H1 (cell line): ENCODE data around the gene LONRF2. TPM values are rescaled to one million over a fixed set of nuclear protein-coding genes. Genes with fewer than 3 reads are reported as not detected.

Experiments used
- CTCF ChIA-PET: fragments of 300-600 bp; sonication (Branson Sonifier 250); formaldehyde crosslinking; loops from one replicate; lab custom pipeline; 2021; ENCODE audit not compliant: partially characterized antibody; lab: Charles Lee
- POLR2A ChIA-PET: fragments of 300-600 bp; sonication (Branson Sonifier 250); formaldehyde crosslinking; loops from one replicate; lab custom pipeline; 2021; ENCODE audit warnings: inconsistent platforms; ENCODE audit not compliant: partially characterized antibody; lab: Charles Lee
- DNase-seq, 2 experiments: peaks; one replicate each; pipeline versions ENCODE4 v3.0.0 to v3.0.0-alpha.2; 2010 to 2022; ENCODE audit warnings: low spot score in 2 of 2, low read depth in 1 of 2, mixed read lengths in 1 of 2
- FAIRE-seq: peaks from 2 replicates; lab custom pipeline; 2011; peaks lifted over from hg19 to GRCh38; lab: Jason Lieb, UNC
- H2AFZ ChIP-seq: 2 replicates; pipeline ENCODE4 v1.8.1; 2012; ENCODE audit warnings: low read length, inconsistent platforms
- H2AK5ac ChIP-seq: 2 replicates; pipeline ENCODE4 v1.6.1; 2013; ENCODE audit warnings: low read depth, low read length
- H2BK120ac ChIP-seq: replicated peaks from 2 replicates; pipeline ENCODE3; 2013; ENCODE audit warnings: low read depth, low read length, inconsistent platforms
- H2BK12ac ChIP-seq: 2 replicates; pipeline ENCODE4 v1.6.1; 2013; ENCODE audit warnings: low read depth, low read length
- H2BK15ac ChIP-seq: 2 replicates; pipeline ENCODE4 v1.6.1; 2013; ENCODE audit warnings: low read length
- H2BK20ac ChIP-seq: 2 replicates; pipeline ENCODE4 v1.6.1; 2013; ENCODE audit warnings: low read length
- H2BK5ac ChIP-seq: 2 replicates; pipeline ENCODE4 v1.6.1; 2013; ENCODE audit warnings: low read depth, low read length
- H3K14ac ChIP-seq: 2 replicates; pipeline ENCODE4 v1.6.1; 2013; ENCODE audit warnings: inconsistent platforms; ENCODE audit not compliant: insufficient read length
- H3K18ac ChIP-seq: 2 replicates; pipeline ENCODE4 v1.6.1; 2013; ENCODE audit warnings: low read length; ENCODE audit errors: extremely low read depth
- H3K23ac ChIP-seq: 2 replicates; pipeline ENCODE4 v1.6.1; 2013; ENCODE audit warnings: inconsistent platforms; ENCODE audit not compliant: insufficient read length
- H3K23me2 ChIP-seq: 2 replicates; pipeline ENCODE4 v1.6.1; 2013; ENCODE audit warnings: low read depth, low read length
- H3K27ac ChIP-seq: 2 replicates; pipeline ENCODE4 v1.6.1; 2011; ENCODE audit warnings: low read depth, low read length, inconsistent platforms
- H3K27me3 ChIP-seq, 4 experiments: replicated peaks in 1 of 4; 1 replicate in 1 of 4; 2 replicates in 3 of 4; pipeline versions ENCODE4 v1.6.1 to v1.8.1; 2011 to 2013; ENCODE audit warnings: low read length in 3 of 4, mild to moderate bottlenecking in 3 of 4, inconsistent platforms in 2 of 4, mixed read lengths in 2 of 4, moderate library complexity in 1 of 4; ENCODE audit not compliant: control insufficient read depth in 3 of 4, insufficient read depth in 3 of 4; ENCODE audit errors: extremely low read depth in 1 of 4
- H3K36me3 ChIP-seq, 4 experiments: 2 replicates each; pipeline versions ENCODE4 v1.6.1 to v1.8.1; 2011 to 2013; ENCODE audit warnings: mild to moderate bottlenecking in 4 of 4, low read length in 3 of 4, moderate library complexity in 2 of 4, control low read depth in 1 of 4, inconsistent platforms in 1 of 4; ENCODE audit not compliant: insufficient read depth in 4 of 4, control insufficient read depth in 2 of 4
- H3K4ac ChIP-seq: replicated peaks from 2 replicates; pipeline ENCODE3; 2013; ENCODE audit warnings: low read length, low read depth, mixed read lengths, inconsistent platforms; ENCODE audit not compliant: insufficient read length
- H3K4me1 ChIP-seq, 4 experiments: replicated peaks in 1 of 4; 1 replicate in 1 of 4; 2 replicates in 3 of 4; pipeline versions ENCODE4 v1.6.1 to v1.8.1; 2011 to 2013; ENCODE audit warnings: low read length in 3 of 4, inconsistent platforms in 2 of 4, mixed read lengths in 1 of 4; ENCODE audit not compliant: insufficient read depth in 4 of 4, control insufficient read depth in 3 of 4
- H3K4me2 ChIP-seq, 2 experiments: 2 replicates each; pipeline versions ENCODE4 v1.6.1 to v1.8.1; 2011 to 2013; ENCODE audit warnings: low read depth in 2 of 2, low read length in 2 of 2, control low read depth in 1 of 2, inconsistent platforms in 1 of 2, mild to moderate bottlenecking in 1 of 2; ENCODE audit not compliant: insufficient read depth in 1 of 2
- H3K4me3 ChIP-seq, 4 experiments: fragments of 200-600, 300-600 bp in 1 of 4; sonication (generic), shearing (Covaris generic), sonication (Bioruptor Twin) in 1 of 4; 2 replicates each; pipeline versions ENCODE4 v1.5.1 to v1.8.1; 2011 to 2016; ENCODE audit warnings: low read length in 4 of 4, low read depth in 3 of 4, control low read depth in 2 of 4, inconsistent platforms in 2 of 4, mild to moderate bottlenecking in 2 of 4, mixed read lengths in 1 of 4, moderate library complexity in 1 of 4; ENCODE audit not compliant: insufficient read depth in 2 of 4; ENCODE audit errors: extremely low read depth in 1 of 4
- H3K56ac ChIP-seq: replicated peaks from 2 replicates; pipeline ENCODE3; 2013; ENCODE audit warnings: low read depth, mild to moderate bottlenecking, mixed read lengths, low read length, inconsistent platforms; ENCODE audit not compliant: insufficient read length
- H3K79me1 ChIP-seq: 2 replicates; pipeline ENCODE4 v1.6.1; 2013; ENCODE audit warnings: low read depth, low read length, control low read depth
- H3K79me2 ChIP-seq, 2 experiments: 2 replicates each; pipeline versions ENCODE4 v1.6.1 to v1.8.1; 2012 to 2013; ENCODE audit warnings: low read length in 2 of 2, mild to moderate bottlenecking in 2 of 2, inconsistent platforms in 1 of 2; ENCODE audit not compliant: insufficient read depth in 2 of 2, control insufficient read depth in 1 of 2
- H3K9ac ChIP-seq, 4 experiments: replicated peaks in 1 of 4; 1 replicate in 1 of 4; 2 replicates in 3 of 4; pipeline versions ENCODE4 v1.6.1 to v1.8.1; 2011 to 2013; ENCODE audit warnings: low read depth in 3 of 4, low read length in 3 of 4, control low read depth in 2 of 4, mild to moderate bottlenecking in 2 of 4, moderate library complexity in 2 of 4, inconsistent platforms in 1 of 4; ENCODE audit errors: extremely low read depth in 1 of 4
- H3K9me3 ChIP-seq, 2 experiments: 2 replicates each; pipeline versions ENCODE4 v1.6.1 to v1.8.1; 2012 to 2013; ENCODE audit warnings: mild to moderate bottlenecking in 2 of 2, moderate library complexity in 2 of 2, control low read depth in 1 of 2, inconsistent platforms in 1 of 2, low read depth in 1 of 2, low read length in 1 of 2, mixed read lengths in 1 of 2; ENCODE audit not compliant: insufficient read depth in 2 of 2
- H4K20me1 ChIP-seq, 2 experiments: replicated peaks in 1 of 2; 2 replicates each; pipeline versions ENCODE3 to v1.8.1; 2011 to 2013; ENCODE audit warnings: inconsistent platforms in 2 of 2, low read length in 2 of 2, mild to moderate bottlenecking in 1 of 2; ENCODE audit not compliant: insufficient read depth in 2 of 2, control insufficient read depth in 1 of 2
- H4K5ac ChIP-seq: 2 replicates; pipeline ENCODE4 v1.6.1; 2013; ENCODE audit warnings: low read length, low read depth, mixed read lengths, inconsistent platforms; ENCODE audit not compliant: insufficient read length
- H4K8ac ChIP-seq: 2 replicates; pipeline ENCODE4 v1.8.0; 2013; ENCODE audit warnings: mild to moderate bottlenecking, moderate library complexity, low read length, inconsistent platforms; ENCODE audit not compliant: insufficient read depth; ENCODE audit errors: extremely low read depth
- H4K91ac ChIP-seq: replicated peaks from 2 replicates; pipeline ENCODE3; 2013; ENCODE audit warnings: low read length, mixed read lengths, inconsistent platforms; ENCODE audit not compliant: insufficient read length
- ASH2L ChIP-seq: fragments of 200-600, 300-600 bp; sonication (generic); IDR thresholded peaks from one replicate; pipeline ENCODE4 v1.7.1; 2017; ENCODE audit warnings: low read length
- EP300 ChIP-seq, 2 experiments: IDR thresholded peaks; 1 replicate in 1 of 2; 2 replicates in 1 of 2; pipeline ENCODE4 v1.6.1; 2011 to 2012; ENCODE audit warnings: low read depth in 2 of 2, low read length in 2 of 2, mild to moderate bottlenecking in 2 of 2, borderline replicate concordance in 1 of 2, inconsistent platforms in 1 of 2, moderate library complexity in 1 of 2
- GABPA ChIP-seq: IDR thresholded peaks from 2 replicates; pipeline ENCODE4 v1.6.1; 2011; ENCODE audit warnings: mild to moderate bottlenecking, low read length, moderate library complexity, borderline replicate concordance; ENCODE audit not compliant: insufficient read depth
- GTF2F1 ChIP-seq: IDR thresholded peaks from 2 replicates; pipeline ENCODE4 v1.6.1; 2012; ENCODE audit warnings: low read depth, low read length, improper control_type of control experiment, borderline replicate concordance
- MAFK ChIP-seq: IDR thresholded peaks from 2 replicates; pipeline ENCODE4 v1.6.1; 2012; ENCODE audit warnings: low read depth, mild to moderate bottlenecking, improper control_type of control experiment, low read length
- SUZ12 ChIP-seq: fragments of 200-600 bp; sonication (generic); IDR thresholded peaks from 2 replicates; pipeline ENCODE4 v1.6.1; 2012; ENCODE audit warnings: mild to moderate bottlenecking, inconsistent platforms, low read length, moderate library complexity, mixed read lengths
- ZNF274 ChIP-seq: IDR thresholded peaks from 2 replicates; pipeline ENCODE4 v1.7.0; 2012; ENCODE audit warnings: low read length, borderline replicate concordance; ENCODE audit errors: extremely low read depth
- WGBS, 2 experiments: shearing (Covaris generic) in 1 of 2; methylation state at CpG; one replicate each; pipeline versions ENCODE4 v1.1.6 to v1.1.7; 2013 to 2015; ENCODE audit warnings: low lambda C conversion rate in 2 of 2, mixed read lengths in 2 of 2, inconsistent platforms in 1 of 2, low coverage in 1 of 2, missing lambda C conversion rate in 1 of 2; ENCODE audit not compliant: insufficient replicate concordance in 2 of 2, insufficient coverage in 1 of 2, insufficient read length in 1 of 2; ENCODE audit errors: extremely low coverage in 1 of 2, missing lambda C conversion rate in 1 of 2; 5-methylcytosine and 5-hydroxymethylcytosine counted together
- polyA plus RNA-seq, 7 experiments: library from polyadenylated mRNA; depleted of rRNA in 3 of 7; stranded (reverse) in 5 of 7; unstranded in 2 of 7; fragments of >200 nt in 5 of 7; fragments of 200-250 nt in 2 of 7; gene quantifications; 1 replicate in 5 of 7; 2 replicates in 1 of 7; 4 replicates in 1 of 7; pipeline versions ENCODE4 v1.2.1 to v1.2.3, GENCODE V29; 2011 to 2013; ENCODE audit warnings: missing spikeins in 2 of 7, mixed read lengths in 2 of 7
- total RNA-seq: library from RNA; stranded (reverse); fragmentation: NEBNext Ultra II Directional; extraction: Animal tissue kit (Norgen Biotek cat#: 25700); gene quantifications from 2 replicates; pipeline ENCODE4 v1.2.1, GENCODE V29; 2021
- TF ChIP-seq, protein P1 (sequence below), 3 experiments: IDR thresholded peaks; 1 replicate in 2 of 3; 2 replicates in 1 of 3; pipeline versions ENCODE4 v1.5.1 to v1.6.1; 2011; ENCODE audit warnings: low read length in 3 of 3, mild to moderate bottlenecking in 3 of 3, inconsistent platforms in 2 of 3, low read depth in 1 of 3, moderate library complexity in 1 of 3; ENCODE audit not compliant: insufficient read depth in 1 of 3; ENCODE audit errors: control extremely low read depth in 1 of 3
- TF ChIP-seq, protein P2 (sequence below): IDR thresholded peaks from 2 replicates; pipeline ENCODE4 v1.6.1; 2011; ENCODE audit warnings: low read length, improper control_type of control experiment

LONRF2 gene
- total and polyA plus RNA-seq, 2 of the 8 experiments (the other 6 are each of a cell fraction or from before 2014, with no cell fraction given): 0.24 to 0.74 TPM

DNA sequence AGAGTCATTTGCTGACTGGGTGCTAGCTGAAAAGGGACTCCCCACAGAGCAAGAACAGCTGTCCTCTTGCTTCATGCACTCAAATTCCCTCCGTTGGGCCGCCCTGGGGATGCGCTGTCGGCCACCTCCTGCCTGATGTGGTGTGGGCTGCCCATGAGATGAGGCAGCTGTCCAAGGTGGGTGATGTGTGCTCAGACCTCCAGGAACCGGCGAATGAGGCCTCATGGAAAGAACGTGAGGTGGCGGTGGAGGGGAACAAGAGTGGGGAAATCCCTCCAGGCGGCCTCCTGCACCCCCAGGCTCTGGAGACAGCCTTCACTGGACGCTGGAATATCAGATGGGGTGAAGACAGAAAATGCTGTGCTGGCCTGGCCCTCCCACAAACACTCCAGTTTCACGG, 79.8 kb downstream of the LONRF2 start:
- no peaks in the 10 kb centered on the region for H3K79me2 ChIP-seq
- no peak overlapping the region for H3K23ac ChIP-seq
- H3K14ac ChIP-seq: no peak overlapping the region
- no peak overlapping the region for H4K91ac ChIP-seq
- H2BK120ac ChIP-seq: no peak overlapping the region
- no peak for FAIRE-seq
- H3K23me2 ChIP-seq: peaks cover 3% of the 10 kb centered on the region; the same call in 1 of the 2 replicates
- ChIA-PET CTCF (interaction anchor here (0.9 to 4.2 kb wide), 10 partner anchors 19 to 685 kb away, joined by 3 to 35 read pairs (median 3); no protein-coding TSS in a partner anchor), POLR2A (no interaction called here)
- no peak for DNase-seq
- H3K27ac ChIP-seq: no peak overlapping the region
- no peak overlapping the region for H3K18ac ChIP-seq
- H3K56ac ChIP-seq: no peak overlapping the region
- no peak overlapping the region for H3K9ac ChIP-seq
- H3K4ac ChIP-seq: no peak overlapping the region
- H2BK5ac ChIP-seq: no peak overlapping the region
- H3K79me1 ChIP-seq: no peaks in the 10 kb centered on the region
- H3K4me2 ChIP-seq: no peak overlapping the region
- H2AFZ ChIP-seq: no peak overlapping the region
- no peak overlapping the region for H2BK12ac ChIP-seq
- peaks cover 0 to 3% of the 10 kb centered on the region in 2 experiments for H4K20me1 ChIP-seq
- no peak overlapping the region for H4K8ac ChIP-seq
- H3K36me3 ChIP-seq: no peaks in the 10 kb centered on the region
- no peak overlapping the region for H2AK5ac ChIP-seq
- H3K4me1 ChIP-seq: peaks cover 0 to 6% (median 2%) of the 10 kb centered on the region in 4 experiments; a peak in 4 of 7 replicates
- no peak overlapping the region for H4K5ac ChIP-seq
- WGBS, 2 experiments: 93% methylated on average over 11 of the region's 11 CpGs; no CpG with 5 or more reads in 1 of the 2 experiments
- H2BK20ac ChIP-seq: no peak overlapping the region
- H3K4me3 ChIP-seq: no peak overlapping the region
- no peaks in the 10 kb centered on the region for H3K9me3 ChIP-seq
- peaks cover 0 to 2% (median under 1%) of the 10 kb centered on the region in 4 experiments; a peak in 2 of 7 replicates for H3K27me3 ChIP-seq
- H2BK15ac ChIP-seq: no peak overlapping the region
- TF ChIP-seq ZNF274: no peak
- TF ChIP-seq, protein P1, sequence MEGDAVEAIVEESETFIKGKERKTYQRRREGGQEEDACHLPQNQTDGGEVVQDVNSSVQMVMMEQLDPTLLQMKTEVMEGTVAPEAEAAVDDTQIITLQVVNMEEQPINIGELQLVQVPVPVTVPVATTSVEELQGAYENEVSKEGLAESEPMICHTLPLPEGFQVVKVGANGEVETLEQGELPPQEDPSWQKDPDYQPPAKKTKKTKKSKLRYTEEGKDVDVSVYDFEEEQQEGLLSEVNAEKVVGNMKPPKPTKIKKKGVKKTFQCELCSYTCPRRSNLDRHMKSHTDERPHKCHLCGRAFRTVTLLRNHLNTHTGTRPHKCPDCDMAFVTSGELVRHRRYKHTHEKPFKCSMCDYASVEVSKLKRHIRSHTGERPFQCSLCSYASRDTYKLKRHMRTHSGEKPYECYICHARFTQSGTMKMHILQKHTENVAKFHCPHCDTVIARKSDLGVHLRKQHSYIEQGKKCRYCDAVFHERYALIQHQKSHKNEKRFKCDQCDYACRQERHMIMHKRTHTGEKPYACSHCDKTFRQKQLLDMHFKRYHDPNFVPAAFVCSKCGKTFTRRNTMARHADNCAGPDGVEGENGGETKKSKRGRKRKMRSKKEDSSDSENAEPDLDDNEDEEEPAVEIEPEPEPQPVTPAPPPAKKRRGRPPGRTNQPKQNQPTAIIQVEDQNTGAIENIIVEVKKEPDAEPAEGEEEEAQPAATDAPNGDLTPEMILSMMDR (IDR thresholded peaks at IDR 0.05; ENCODE audit: control extremely low read depth in 1 of 3, insufficient read depth in 1 of 3, low read depth in 1 of 3, low read length in 3 of 3): no peak
- no peak for TF ChIP-seq EP300 (IDR thresholded peaks at IDR 0.05; ENCODE audit: borderline replicate concordance in 1 of 2, low read depth in 2 of 2, low read length in 2 of 2)
- no peak for TF ChIP-seq GTF2F1
- no peak for TF ChIP-seq ASH2L
- TF ChIP-seq, protein P2, sequence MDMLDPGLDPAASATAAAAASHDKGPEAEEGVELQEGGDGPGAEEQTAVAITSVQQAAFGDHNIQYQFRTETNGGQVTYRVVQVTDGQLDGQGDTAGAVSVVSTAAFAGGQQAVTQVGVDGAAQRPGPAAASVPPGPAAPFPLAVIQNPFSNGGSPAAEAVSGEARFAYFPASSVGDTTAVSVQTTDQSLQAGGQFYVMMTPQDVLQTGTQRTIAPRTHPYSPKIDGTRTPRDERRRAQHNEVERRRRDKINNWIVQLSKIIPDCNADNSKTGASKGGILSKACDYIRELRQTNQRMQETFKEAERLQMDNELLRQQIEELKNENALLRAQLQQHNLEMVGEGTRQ: no peak
- TF ChIP-seq SUZ12: no peak
- TF ChIP-seq GABPA: no peak
- no peak for TF ChIP-seq MAFK
